HG03439 (cell line): ENCODE data around the gene CARNS1.

Experiments used
- ATAC-seq: cut with Tn5 transposase; IDR thresholded peaks from one replicate; pipeline ENCODE4 v1.9.1; 2021; ENCODE audit warnings: mild to moderate bottlenecking, moderate library complexity; ENCODE audit not compliant: unreplicated experiment

Gene CARNS1

DNA sequence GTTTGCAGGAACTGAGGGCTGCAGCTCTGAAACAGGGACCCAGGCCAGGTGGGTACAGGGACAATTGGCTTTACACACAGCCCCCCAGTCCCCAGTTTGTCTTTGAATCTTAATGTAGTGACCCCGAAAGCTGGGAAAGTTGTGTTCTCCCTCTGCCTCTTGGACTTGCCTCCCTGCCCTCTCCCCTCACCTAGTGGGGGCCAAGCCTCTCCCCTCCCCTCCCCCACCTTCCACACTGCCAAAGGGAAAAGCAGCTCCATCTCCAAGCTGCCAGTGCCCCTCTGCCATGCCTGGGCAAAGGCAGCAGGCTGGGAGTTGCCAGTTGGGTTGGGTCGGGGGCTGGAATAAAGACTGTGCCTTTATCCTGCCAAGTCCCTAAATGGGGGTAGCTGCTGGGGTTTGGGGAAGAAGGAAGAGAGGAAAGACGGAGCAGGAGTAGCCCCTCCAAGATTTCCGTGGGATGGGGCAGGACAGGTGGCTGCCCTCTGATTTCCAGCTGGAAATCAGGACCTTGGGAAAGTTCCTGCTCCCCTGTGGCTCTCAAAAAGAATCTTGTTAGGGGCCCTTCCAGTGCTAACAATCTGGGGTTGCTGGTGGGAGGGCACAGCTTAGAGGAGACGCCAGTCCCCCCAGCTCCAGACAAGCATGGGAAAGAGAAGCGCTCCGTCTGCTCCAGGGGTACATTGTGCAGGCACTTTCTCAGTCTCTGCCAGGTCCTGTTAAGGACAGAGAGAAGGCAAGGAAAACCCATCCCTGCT is 39.2 kb upstream of the CARNS1 start:
- no peak for ATAC-seq

DNA sequence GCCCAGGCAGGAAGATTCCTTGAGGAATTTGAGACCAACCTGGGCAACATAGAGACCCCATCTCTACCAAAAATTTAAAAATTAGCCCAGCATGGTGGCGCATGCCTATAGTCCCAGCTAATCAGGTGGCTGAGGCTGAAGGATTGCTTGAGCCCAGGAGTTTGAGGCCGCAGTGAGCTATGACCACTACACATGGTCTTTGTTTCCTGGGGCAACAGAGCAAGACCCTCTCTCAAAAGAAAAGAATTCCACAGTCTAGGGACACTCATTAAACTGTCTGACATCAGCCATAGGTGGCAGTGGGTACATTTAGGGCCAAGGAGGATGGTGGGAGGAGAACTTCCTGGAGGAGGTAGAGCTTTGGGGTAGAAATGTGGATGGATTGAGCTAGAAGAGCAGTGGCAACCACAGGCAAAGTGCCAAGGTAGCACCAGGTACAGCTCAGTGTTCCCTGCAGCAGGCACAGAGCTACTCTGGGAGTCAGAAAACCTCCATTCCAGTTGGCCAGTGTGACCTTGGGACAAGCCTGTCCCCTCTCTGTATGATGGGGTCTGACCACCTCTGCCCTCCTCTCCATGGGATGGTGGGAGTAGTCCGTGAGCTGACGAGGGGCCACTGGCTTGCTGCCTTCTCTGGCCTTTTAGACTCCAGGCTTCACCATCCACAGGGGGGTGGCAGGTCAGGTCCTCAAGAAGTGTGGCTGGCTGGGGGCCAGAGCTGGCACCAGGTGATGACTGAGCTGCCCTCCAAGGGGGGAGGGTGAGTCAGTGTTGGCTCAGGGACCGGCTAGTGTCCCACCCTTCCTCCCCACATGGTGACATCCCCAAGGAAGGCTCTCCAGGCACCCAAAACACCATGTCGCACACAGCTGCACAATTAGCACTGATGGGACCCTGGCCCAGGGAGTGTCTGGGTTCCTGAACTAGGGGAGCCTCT is 38.3 kb upstream of the CARNS1 start:
- no peak for ATAC-seq

DNA sequence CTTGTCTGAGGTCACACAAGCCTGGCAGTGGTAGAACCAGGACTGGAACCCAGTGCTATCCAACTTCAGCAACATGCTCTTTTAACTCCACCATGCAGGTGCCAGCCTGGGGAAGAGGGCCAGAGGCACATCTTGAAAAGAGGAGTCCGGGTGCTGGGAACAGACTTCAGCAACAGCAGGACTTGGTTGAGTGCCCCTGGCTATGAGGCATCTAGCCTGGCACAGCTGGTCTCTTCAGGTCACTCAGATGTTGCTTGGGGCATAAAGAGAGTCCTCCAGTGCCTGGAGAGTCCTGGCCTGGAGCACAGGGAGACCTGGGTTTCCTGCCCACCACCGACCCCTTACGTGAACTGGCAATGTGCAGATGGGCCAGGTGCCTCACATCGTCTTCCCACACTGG is 36.9 kb upstream of the CARNS1 start:
- no peak for ATAC-seq

- no peak for ATAC-seq
These were observed 36.1 kb upstream of the CARNS1 start for GRCh38 chr11:67379061-67380058.

DNA sequence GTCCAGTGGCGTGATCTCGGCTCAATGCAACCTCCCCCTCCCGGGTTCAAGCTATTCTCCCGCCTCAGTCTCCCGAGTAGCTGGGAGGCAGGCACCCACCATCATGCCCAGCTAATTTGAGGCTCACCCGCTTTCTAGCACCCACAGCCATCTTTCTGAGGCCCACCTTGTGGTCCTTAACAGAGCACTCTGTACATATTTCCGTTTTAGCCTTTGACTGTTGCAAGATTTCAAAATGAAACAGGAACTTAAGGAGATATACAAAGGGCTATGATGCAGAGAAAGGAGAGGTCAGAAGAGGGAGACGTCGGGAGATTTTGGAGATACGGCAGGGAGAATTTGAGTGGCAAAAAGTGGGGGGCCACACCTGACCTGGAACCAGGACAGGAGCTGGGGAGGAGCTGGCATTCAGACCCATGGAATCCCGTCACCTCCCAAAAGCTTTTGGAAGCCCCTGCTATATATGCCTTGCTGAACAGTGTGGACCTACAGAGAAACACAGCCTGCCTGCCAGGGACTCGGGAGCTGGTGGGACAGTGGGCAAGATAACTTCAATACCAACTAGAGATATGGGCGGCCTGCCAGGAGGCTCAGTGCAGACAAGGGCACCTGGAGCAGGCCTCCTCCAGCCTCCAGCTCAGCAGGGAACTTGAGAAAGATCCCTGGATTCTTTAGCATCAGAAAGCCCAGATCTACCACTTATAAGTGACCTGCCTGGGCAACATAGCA is 34.1 kb upstream of the CARNS1 start:
- no peak for ATAC-seq

DNA sequence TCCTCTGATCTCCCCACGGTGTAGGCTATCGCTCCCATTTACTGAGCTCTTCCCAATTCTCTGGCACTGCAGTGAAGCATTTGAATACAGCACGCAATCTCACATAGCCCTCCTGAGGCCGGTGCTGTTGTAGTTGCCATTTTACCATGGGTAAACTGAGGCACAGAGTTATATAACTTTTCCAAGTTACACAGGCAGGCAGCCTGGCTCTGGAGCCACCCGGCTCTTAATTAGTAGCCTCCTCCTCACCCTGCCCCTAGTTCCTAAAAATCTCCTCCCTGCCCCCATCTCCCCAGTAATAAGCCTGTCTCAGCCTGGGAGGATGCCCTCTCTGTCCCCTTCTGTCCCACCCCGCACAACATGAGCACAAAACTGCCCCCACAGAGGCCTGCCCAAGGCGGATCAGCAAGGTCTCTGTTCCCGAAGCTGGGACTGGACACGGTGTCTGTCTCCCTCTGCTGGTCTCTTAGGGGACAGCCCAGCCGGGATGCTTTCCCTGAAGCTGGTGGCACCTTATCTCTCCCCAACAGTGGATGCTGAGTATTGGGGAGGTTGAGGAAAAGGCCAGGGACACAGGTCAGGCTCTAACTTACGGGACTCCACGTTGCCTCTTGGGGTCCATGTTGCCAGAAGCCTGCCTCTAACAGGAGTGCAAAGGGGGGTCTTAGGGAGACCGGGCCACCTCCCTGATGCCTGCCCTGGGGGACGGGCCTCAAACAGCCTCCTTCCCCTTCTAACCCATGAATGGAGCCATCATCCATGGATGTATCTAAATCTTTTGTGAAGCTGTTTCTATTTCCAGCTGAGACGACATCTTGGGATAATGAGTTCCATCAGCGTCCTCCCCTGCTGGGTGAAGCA is 33.0 kb upstream of the CARNS1 start:
- no peak for ATAC-seq

- ATAC-seq = no peak
These were observed 30.6 kb upstream of the CARNS1 start for GRCh38 chr11:67384851-67385366.

- no peak for ATAC-seq
These were observed 28.4 kb upstream of the CARNS1 start for GRCh38 chr11:67387069-67387468.

DNA sequence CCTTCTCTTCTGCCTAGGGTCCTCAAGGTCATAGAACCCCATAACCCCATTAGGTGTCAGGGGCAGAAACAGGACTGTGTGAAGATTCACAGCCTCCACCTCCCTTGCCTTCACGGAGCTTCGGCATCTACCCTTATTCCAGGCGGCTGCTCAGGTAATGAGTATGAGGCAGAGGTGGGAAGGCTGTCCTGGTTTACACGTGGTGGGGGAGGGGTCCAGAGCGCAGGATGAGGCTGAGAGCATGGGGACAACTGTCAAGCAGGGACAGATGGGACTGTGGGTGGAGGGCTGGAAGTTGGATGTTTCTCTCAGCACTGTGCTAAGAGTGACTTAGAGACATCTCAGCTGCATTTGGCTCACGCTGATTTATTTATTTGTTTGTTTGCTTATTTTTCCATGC is 28.0 kb upstream of the CARNS1 start:
- no peak for ATAC-seq

GRCh38 chr11:67389477-67389876 is 26.0 kb upstream of the CARNS1 start:
- ATAC-seq = no peak

GRCh38 chr11:67390947-67391303 is 24.6 kb upstream of the CARNS1 start:
- no peak for ATAC-seq

- peak; percentile 60 for ATAC-seq
These were observed 23.9 kb upstream of the CARNS1 start, which contains the start of gene RAD9A for GRCh38 chr11:67391304-67392182. Gene RAD9A (plus strand): TSS chr11:67391986. CDS start chr11:67392045, 59 bp downstream.

GRCh38 chr11:67392183-67392715 is 23.2 kb upstream of the CARNS1 start:
- no peak for ATAC-seq

GRCh38 chr11:67393437-67393836 is 22.0 kb upstream of the CARNS1 start:
- no peak for ATAC-seq

GRCh38 chr11:67393990-67394389 is 21.5 kb upstream of the CARNS1 start:
- no peak for ATAC-seq

GRCh38 chr11:67395555-67396258 is 19.8 kb upstream of the CARNS1 start:
- ATAC-seq = no peak

DNA sequence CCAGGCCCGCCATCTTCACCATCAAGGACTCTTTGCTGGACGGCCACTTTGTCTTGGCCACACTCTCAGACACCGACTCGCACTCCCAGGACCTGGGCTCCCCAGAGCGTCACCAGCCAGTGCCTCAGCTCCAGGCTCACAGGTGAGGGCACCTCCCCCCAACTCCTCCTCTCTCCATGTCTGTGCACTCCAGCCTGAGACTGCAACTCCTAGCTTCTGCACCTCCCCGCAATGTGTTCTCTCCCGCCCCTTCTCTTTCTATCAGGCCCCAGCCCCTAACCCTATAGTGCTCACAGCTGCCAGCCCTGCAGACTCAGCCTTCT is 19.3 kb upstream of the CARNS1 start:
- ATAC-seq = no peak
